ENCODE measurements around the gene G6PC1.

DNA sequence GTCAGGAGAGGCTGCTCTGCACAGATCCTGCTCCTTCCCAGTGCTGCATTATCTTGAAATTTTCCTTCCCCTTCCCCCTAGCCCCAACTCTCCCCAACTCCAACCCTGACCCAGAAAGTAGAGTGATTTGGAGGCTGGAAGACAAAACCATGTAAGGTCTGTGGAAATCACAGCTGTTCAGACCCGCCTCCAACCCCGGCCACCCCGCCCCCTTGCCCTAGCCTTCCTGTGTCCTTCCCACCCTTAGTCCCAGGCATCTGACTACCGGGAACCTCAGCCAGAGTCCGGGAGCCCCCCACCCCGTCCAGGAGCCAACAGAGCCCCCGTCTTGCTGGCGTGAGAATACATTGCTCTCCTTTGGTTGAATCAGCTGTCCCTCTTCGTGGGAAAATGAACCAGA lies 49.6 kb upstream of the G6PC1 start, which contains the start of gene AOC3:
- TF ChIP-seq CTCF (IDR thresholded peaks at IDR 0.05) (no peak), POLR2AphosphoS5 (IDR thresholded peaks at IDR 0.05) (no peak), POLR2A (IDR thresholded peaks at IDR 0.05) (no peak)
